Gastrocnemius medialis (tissue), 4 donors: Measurements from ENCODE around the gene CCDC195.

Experiments used
- CTCF ChIP-seq, 5 experiments: fragments of 450-650 bp in 3 of 5; fragments of 200-600 bp in 2 of 5; sonication (generic) in 2 of 5; IDR thresholded peaks in 4 of 5; conservative IDR thresholded peaks in 1 of 5; 1 replicate in 4 of 5; 2 replicates in 1 of 5; pipeline ENCODE4 v1.5.1; 2016 to 2019; ENCODE audit warnings: antibody characterized with exemption in 5 of 5, mild to moderate bottlenecking in 3 of 5, moderate library complexity in 3 of 5
- POLR2A ChIP-seq, 2 donors: fragments of 450-650 bp; IDR thresholded peaks; one replicate each; pipeline ENCODE4 v1.6.1; 2017; ENCODE audit warnings: antibody characterized with exemption in 2 of 2, mild to moderate bottlenecking in 2 of 2, moderate library complexity in 2 of 2

- no peak for TF ChIP-seq CTCF (IDR thresholded peaks at IDR 0.05 in 4 of 5, conservative IDR thresholded peaks at IDR 0.05 in 1 of 5)
- TF ChIP-seq POLR2A (IDR thresholded peaks at IDR 0.05): no peak
Observed at GRCh38 chr2:224659714-224660113, 56.5 kb downstream of the CCDC195 start.
